Keratinocyte (primary cell): ENCODE data around the gene KASH5. TPM values are rescaled to one million over a fixed set of nuclear protein-coding genes. Genes with fewer than 3 reads are reported as not detected.

ENCODE experiments used
- DNase-seq: peaks from one replicate; pipeline ENCODE4 v3.0.0-alpha.2; 2011; ENCODE audit warnings: low read depth, missing footprints, low spot score
- FAIRE-seq: peaks from 2 replicates; lab custom pipeline; 2011; peaks lifted over from hg19 to GRCh38; lab: Jason Lieb, UNC
- H2AFZ ChIP-seq: 2 replicates; pipeline ENCODE4 v1.6.0; 2012; ENCODE audit warnings: low read length, control low read depth, inconsistent platforms; ENCODE audit not compliant: control insufficient read depth
- H3K27ac ChIP-seq: 2 replicates; pipeline ENCODE4 v1.5.1; 2011; ENCODE audit warnings: low read length; ENCODE audit not compliant: control insufficient read depth, insufficient read depth
- H3K27me3 ChIP-seq: 3 replicates; pipeline ENCODE4 v1.6.0; 2011; ENCODE audit warnings: low read length; ENCODE audit not compliant: control insufficient read depth, insufficient read depth; ENCODE audit errors: extremely low read depth
- H3K36me3 ChIP-seq, 2 experiments: 2 replicates in 1 of 2; 3 replicates in 1 of 2; pipeline ENCODE4 v1.5.1; 2011; ENCODE audit warnings: low read length in 2 of 2, mild to moderate bottlenecking in 1 of 2; ENCODE audit not compliant: control insufficient read depth in 2 of 2, insufficient read depth in 2 of 2; ENCODE audit errors: extremely low read depth in 1 of 2
- H3K4me1 ChIP-seq: 3 replicates; pipeline ENCODE4 v1.5.1; 2011; ENCODE audit warnings: low read length; ENCODE audit not compliant: control insufficient read depth, insufficient read depth; ENCODE audit errors: extremely low read depth
- H3K4me2 ChIP-seq: 3 replicates; pipeline ENCODE4 v1.6.0; 2011; ENCODE audit warnings: low read depth, low read length; ENCODE audit not compliant: control insufficient read depth, insufficient read depth; ENCODE audit errors: extremely low read depth
- H3K4me3 ChIP-seq, 3 experiments: fragments of 200-600 bp in 1 of 3; sonication (generic) in 1 of 3; 2 replicates in 2 of 3; 3 replicates in 1 of 3; pipeline ENCODE4 v1.5.1; 2011 to 2016; ENCODE audit warnings: low read length in 3 of 3, mild to moderate bottlenecking in 3 of 3, control low read depth in 2 of 3, inconsistent platforms in 1 of 3, low read depth in 1 of 3, mixed read lengths in 1 of 3, mixed run types in 1 of 3, moderate library complexity in 1 of 3; ENCODE audit not compliant: control insufficient read depth in 2 of 3, insufficient read depth in 2 of 3; ENCODE audit errors: extremely low read depth in 1 of 3
- H3K79me2 ChIP-seq: 2 replicates; pipeline ENCODE4 v1.6.0; 2012; ENCODE audit warnings: low read length; ENCODE audit not compliant: control insufficient read depth, insufficient read depth
- H3K9ac ChIP-seq: 3 replicates; pipeline ENCODE4 v1.6.0; 2011; ENCODE audit warnings: low read length; ENCODE audit not compliant: control insufficient read depth, insufficient read depth; ENCODE audit errors: extremely low read depth
- H3K9me1 ChIP-seq: 3 replicates; pipeline ENCODE4 v1.6.0; 2011; ENCODE audit warnings: low read length; ENCODE audit not compliant: control insufficient read depth, insufficient read depth; ENCODE audit errors: extremely low read depth
- H3K9me3 ChIP-seq: 2 replicates; pipeline ENCODE4 v1.5.1; 2012; ENCODE audit warnings: low read depth, low read length; ENCODE audit not compliant: control insufficient read depth
- H4K20me1 ChIP-seq: 3 replicates; pipeline ENCODE4 v1.6.0; 2011; ENCODE audit warnings: low read length; ENCODE audit not compliant: control insufficient read depth, insufficient read depth; ENCODE audit errors: extremely low read depth
- CTCF ChIP-seq, 3 experiments: IDR thresholded peaks in 1 of 3; conservative IDR thresholded peaks in 1 of 3; optimal IDR thresholded peaks in 1 of 3; 2 replicates in 2 of 3; 3 replicates in 1 of 3; pipeline versions ENCODE3 to v1.5.1; 2011; ENCODE audit warnings: low read length in 3 of 3, mild to moderate bottlenecking in 3 of 3, moderate library complexity in 2 of 3, control low read depth in 1 of 3, inconsistent platforms in 1 of 3; ENCODE audit not compliant: insufficient read depth in 2 of 3; ENCODE audit errors: extremely low read depth in 1 of 3
- EZH2 ChIP-seq: IDR thresholded peaks from one replicate; pipeline ENCODE4 v1.6.1; 2012; ENCODE audit warnings: inconsistent platforms, mild to moderate bottlenecking, low read length, moderate library complexity
- dilution Hi-C: fragments of 300-500 bp; cut with MboI; formaldehyde crosslinking; loops from one replicate; pipeline ENCODE4 v1.7.0; 2020; ENCODE audit warnings: low sequenced_read_pairs; ENCODE audit not compliant: extremely low pct_ligation_motif_present
- polyA plus RNA-seq, 5 experiments: library from polyadenylated mRNA; depleted of rRNA in 3 of 5; stranded (reverse) in 3 of 5; stranded (forward) in 1 of 5; unstranded in 1 of 5; fragments of >200 nt; gene quantifications; 1 replicate in 1 of 5; 2 replicates in 3 of 5; 3 replicates in 1 of 5; pipeline versions ENCODE4 v1.2.1 to v1.2.3, GENCODE V29; 2011 to 2012; ENCODE audit warnings: missing spikeins in 2 of 5, low read depth in 1 of 5, low replicate concordance in 1 of 5

Gene KASH5
- polyA plus RNA-seq, 1 donor (not counting 4 experiments of a cell fraction or from before 2014, with no cell fraction given), result not detected

GRCh38 chr19:49347191-49347590 is 40.9 kb upstream of the KASH5 start:
- dilution Hi-C loops, result no loop called here
- no peak overlapping the region for H3K4me3 ChIP-seq
- TF ChIP-seq EZH2, result no peak
- no peak for TF ChIP-seq CTCF (optimal IDR thresholded peaks at IDR 0.05 in 1 of 3, IDR thresholded peaks at IDR 0.05 in 1 of 3, conservative IDR thresholded peaks at IDR 0.05 in 1 of 3; ENCODE audit: extremely low read depth in 1 of 3, insufficient read depth in 2 of 3, low read length in 3 of 3)
- no peaks in the 10 kb centered on the region for H4K20me1 ChIP-seq
- FAIRE-seq (no peak), DNase-seq (no peak)
- peaks cover 6 to 11% of the 10 kb centered on the region in 2 experiments for H3K36me3 ChIP-seq
- H3K27ac ChIP-seq, result no peak overlapping the region
- H3K9me3 ChIP-seq, result no peaks in the 10 kb centered on the region
- H3K4me2 ChIP-seq, result no peak overlapping the region
- H3K9ac ChIP-seq, result no peak overlapping the region
- H3K79me2 ChIP-seq, result no peaks in the 10 kb centered on the region
- H3K9me1 ChIP-seq, result no peaks in the 10 kb centered on the region
- H3K27me3 ChIP-seq, result no peaks in the 10 kb centered on the region
- no peaks in the 10 kb centered on the region for H3K4me1 ChIP-seq
- no peak overlapping the region for H2AFZ ChIP-seq

- no peak overlapping the region for H2AFZ ChIP-seq
- FAIRE-seq (no peak), DNase-seq (no peak)
- H3K27ac ChIP-seq, result no peak overlapping the region
- no peak overlapping the region for H3K4me2 ChIP-seq
- no peak overlapping the region for H3K9ac ChIP-seq
- peaks cover 6 to 7% of the 10 kb centered on the region in 2 experiments for H3K36me3 ChIP-seq
- no peaks in the 10 kb centered on the region for H3K27me3 ChIP-seq
- no peaks in the 10 kb centered on the region for H3K79me2 ChIP-seq
- dilution Hi-C loops, result no loop called here
- H3K9me3 ChIP-seq, result no peaks in the 10 kb centered on the region
- no peak overlapping the region for H3K4me3 ChIP-seq
- H4K20me1 ChIP-seq, result no peaks in the 10 kb centered on the region
- no peaks in the 10 kb centered on the region for H3K9me1 ChIP-seq
- no peaks in the 10 kb centered on the region for H3K4me1 ChIP-seq
- TF ChIP-seq CTCF (optimal IDR thresholded peaks at IDR 0.05 in 1 of 3, IDR thresholded peaks at IDR 0.05 in 1 of 3, conservative IDR thresholded peaks at IDR 0.05 in 1 of 3; ENCODE audit: extremely low read depth in 1 of 3, insufficient read depth in 2 of 3, low read length in 3 of 3) (peak; percentile 5 to 21 (median 12)), EZH2 (no peak)
Observed at GRCh38 chr19:49347835-49348234, 40.2 kb upstream of the KASH5 start.
